Measurements from ENCODE around the gene TTC31.

TTC31 gene

DNA sequence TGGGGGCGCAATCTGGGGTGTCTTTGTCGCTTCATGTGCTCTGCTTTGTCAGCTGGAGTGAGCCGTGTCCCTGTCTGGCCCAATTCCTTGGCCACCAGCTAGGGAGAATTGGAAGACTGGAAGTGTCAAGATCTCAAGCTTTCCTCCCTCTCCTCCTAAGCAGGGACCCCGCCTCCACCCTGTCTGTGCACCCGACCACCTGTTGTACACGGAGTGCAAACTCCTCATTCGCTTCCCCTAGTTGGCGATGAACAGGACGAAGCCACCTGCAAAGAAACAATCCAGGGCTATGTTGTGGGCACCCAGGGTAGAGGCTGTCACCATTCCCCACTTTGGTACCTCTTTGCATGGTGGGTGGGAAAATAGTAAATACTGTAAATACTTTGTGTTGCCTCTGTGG, 44.9 kb downstream of the TTC31 start:
- FAIRE-seq: no peak

DNA sequence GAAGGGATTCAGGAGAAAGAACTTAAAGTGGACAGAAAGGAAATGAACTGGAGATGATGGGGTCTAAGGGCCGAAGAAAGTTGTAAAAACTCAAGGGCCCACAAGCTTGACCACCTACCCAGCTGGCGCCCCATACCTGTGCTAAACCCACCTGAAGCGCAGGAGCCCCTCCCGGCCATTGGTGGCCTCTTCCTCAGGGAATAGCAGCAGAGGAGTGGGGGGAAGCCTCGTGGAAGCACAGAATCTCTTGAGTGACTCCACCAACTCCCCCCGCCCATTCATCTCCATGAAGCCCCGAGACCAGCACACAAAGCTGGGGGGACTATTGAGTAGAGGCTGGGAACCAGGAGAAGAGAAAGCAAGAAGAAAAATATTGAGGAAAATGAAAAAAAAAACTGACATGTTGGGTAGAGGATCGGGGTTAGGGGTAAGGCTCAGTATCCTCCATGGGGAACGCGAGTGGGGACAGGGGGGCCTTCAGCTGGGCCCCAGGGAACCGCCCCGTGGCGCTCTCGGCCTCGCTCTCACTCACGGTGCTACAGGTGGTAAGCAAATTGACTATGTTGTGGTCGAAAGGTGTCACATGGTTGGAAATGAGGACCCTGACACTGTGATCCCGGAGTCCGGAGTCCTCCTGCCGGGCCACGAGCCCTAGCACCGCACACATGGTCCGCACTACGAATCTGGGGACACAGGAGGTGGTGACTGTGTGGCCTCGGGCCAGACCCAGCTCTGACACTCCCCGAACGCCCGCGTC, 45.9 kb downstream of the TTC31 start:
- no peak for FAIRE-seq

DNA sequence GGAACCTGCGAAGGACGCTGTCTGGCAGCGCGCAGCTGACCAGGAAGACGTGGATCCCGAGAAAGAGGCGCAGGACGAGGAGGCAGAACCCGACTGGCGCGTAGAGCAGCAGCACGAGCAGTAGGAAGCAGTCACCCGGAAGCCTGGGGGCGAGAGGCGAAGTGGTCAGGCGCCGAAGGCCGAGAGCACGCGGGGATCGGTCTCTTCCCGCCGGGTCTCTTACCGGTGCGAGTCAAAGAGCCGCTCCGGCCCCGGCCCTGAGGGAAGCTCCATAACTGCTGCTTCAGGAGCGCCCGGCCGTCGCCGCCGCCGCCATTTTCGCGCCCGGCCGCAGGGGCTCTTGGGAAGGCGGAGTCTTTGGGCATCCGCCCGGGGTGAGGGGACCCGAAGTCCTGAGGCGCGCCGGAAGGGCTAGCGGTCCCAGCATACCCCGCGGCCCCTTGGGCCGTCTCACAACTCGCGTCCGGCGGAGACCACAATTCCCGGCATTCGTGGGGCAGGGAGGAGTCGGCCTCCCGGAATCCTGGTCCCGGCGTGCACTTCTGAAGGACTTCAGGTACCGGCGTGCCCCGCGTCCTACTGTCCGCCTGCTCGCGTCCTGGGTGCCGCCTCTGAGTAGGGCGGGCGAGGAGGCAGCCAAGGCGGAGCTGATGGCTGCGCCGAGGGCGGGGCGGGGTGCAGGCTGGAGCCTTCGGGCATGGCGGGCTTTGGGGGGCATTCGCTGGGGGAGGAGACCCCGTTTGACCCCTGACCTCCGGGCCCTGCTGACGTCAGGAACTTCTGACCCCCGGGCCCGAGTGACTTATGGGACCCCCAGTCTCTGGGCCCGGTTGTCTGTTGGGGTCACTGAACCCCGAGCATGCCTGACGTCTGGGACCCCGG, 46.7 kb downstream of the TTC31 start, which contains the start of the genes AUP1 and HTRA2:
Gene AUP1, minus strand, starts transcription at position 350 of the 882 bp plus-strand sequence. Its CDS starts 77 bp downstream, at position 273.
Gene HTRA2, plus strand, starts transcription at position 577 of the 882 bp plus-strand sequence. Its CDS starts 74 bp downstream, at position 651.
- FAIRE-seq: peak; percentile 94

DNA sequence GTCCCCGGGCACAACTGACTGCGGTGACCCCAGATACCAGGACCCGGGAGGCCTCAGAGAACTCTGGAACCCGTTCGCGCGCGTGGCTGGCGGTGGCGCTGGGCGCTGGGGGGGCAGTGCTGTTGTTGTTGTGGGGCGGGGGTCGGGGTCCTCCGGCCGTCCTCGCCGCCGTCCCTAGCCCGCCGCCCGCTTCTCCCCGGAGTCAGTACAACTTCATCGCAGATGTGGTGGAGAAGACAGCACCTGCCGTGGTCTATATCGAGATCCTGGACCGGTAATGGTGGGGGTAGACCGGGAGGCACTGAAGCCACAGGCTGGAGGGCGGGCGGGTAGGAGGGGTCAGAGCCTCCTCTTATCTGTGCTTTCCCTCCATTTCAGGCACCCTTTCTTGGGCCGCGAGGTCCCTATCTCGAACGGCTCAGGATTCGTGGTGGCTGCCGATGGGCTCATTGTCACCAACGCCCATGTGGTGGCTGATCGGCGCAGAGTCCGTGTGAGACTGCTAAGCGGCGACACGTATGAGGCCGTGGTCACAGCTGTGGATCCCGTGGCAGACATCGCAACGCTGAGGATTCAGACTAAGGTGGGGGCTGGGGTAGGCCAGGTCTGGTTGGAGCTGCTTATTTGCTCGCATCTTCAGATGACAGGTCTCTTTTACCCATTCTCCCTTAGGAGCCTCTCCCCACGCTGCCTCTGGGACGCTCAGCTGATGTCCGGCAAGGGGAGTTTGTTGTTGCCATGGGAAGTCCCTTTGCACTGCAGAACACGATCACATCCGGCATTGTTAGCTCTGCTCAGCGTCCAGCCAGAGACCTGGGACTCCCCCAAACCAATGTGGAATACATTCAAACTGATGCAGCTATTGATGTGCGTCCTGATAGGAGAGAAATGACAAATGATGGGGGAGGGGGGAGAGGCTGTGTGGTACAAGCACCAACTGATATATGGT, 47.6 kb downstream of the TTC31 start:
- FAIRE-seq: no peak

DNA sequence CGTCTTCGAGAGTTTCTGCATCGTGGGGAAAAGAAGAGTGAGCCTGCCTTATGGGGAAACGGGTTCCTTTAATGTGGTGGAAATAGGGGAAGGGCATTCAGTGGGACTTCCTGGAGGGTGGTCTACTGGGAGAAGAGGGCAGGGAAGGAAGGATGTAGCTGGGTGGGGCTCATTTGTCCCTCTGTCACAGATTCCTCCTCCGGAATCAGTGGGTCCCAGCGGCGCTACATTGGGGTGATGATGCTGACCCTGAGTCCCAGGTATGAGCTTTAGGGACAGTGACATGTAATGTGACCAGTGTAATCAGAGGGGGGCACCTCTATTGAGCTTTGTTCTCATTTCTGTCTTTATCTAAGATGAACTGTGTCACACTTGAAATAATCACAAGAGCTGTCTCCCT, 48.8 kb downstream of the TTC31 start:
- no peak for FAIRE-seq

DNA sequence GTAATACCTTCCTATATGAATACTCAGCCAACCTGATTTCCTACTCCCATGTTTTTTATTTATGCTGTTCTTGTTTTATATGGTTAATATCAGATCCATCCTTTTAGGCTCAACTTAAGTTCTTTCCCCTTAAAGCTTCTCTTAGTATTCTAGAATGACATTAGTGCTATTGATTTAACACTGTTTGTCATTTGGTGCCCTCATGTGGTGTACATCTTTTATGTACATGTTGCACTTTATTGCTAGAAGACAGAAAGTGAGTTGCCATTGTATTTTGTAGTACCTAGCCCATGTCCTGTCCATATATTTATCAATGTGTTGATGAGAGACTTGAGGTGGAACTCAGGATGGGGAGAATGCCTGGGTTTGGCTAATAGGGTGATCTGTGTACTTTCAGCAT, 49.3 kb downstream of the TTC31 start:
- FAIRE-seq: peak; percentile 56

DNA sequence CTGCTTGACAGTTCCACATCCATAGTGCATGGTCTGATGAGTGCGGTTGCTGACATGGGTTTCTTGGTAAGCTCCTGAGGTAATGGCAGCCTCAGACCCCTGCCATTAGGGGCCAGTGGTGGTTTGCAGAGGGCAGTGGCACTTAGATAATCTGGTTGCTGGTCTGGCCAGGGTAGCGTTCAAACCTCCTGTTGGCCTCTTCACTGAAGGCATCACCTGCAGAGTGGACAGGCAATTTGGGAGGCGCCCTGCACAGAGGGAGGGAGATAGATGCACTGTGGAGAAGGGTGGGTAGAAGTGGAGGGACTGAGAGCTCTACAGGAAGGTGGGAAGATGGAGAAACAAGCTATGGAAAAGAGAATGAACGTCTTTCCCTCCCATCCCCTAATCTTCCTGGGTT, 50.6 kb downstream of the TTC31 start:
- FAIRE-seq: no peak

DNA sequence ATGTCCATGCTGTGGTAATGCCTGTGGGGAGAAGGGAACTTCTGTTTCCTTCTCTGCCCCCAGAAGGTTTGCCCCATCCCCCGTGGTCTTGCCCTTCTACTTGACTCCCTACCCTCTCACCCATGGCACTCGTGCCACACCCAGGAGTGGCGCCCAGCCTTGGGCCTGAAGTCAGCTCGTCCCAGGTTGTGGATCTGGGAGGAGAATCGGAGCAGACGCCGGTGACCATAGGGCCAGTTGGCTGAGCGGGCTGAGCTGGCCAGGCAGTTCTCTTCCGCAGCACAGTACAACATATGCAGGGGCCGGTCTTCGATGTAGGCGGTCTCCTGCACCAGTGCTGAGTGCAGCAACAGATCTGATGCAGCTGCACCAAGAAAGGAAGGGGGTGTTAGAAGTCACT, 51.5 kb downstream of the TTC31 start:
- FAIRE-seq: no peak

DNA sequence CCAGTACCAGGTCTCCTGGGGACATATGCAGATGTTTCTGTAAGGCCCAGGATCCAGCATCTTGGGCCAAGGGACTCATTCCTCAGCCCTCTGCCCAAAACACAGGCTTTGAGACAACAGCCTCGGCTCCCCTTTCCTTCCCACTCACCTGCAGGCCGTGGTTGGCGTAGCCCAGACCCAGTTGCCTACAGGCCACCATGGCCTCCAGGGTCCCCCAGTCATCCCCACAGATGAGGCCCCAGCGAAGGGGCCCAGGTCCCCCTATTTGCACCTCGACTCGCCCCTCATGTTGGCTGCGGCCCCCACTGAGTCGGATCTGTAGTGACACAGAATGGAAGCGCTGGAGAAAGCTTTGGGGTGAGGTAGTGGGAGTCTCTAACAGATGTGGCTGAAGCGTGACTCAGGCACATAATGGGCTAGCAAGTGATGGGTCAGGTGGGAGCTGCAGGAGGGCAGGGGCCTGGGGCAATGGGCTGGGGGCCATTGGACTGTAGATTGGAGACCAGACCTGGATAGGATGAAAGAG, 52.6 kb downstream of the TTC31 start:
- no peak for FAIRE-seq

DNA sequence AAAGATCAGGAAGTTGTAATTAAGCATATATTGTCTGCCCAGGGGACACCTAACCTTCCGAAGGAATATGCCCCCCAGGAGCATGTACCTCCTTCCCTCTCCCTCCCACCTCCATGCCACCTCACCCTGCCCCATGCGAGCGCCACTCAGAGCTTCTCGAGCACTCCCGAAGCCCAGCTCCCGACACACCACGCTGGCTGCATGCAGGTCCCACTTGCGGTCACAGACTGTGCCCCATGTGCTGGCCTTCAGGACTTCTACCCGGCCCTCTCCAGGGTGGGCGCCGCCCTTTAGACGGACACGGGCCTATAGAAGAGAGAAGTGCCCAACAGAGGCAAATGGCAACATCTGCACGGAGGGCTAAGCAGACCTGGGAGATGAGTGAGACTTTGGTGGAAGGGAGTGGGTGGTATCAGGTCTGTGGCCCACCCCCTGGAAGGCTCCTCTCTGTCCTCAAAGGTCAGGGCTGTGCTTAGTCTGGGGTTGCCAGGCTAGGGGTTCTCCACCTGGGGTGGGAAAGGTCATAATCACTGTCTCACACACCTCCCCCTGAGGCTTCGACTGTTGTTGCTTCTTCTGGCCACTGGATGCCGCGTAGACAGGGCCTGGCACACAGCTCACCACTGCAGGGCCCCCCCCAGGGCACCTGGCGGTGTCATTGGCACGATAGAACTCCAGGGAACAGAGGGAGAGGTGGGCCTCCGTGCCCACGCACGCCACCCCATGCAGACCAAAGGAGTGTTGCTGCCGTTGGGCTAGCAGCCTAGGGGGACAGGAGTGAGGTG, 53.5 kb downstream of the TTC31 start:
- FAIRE-seq: no peak

DNA sequence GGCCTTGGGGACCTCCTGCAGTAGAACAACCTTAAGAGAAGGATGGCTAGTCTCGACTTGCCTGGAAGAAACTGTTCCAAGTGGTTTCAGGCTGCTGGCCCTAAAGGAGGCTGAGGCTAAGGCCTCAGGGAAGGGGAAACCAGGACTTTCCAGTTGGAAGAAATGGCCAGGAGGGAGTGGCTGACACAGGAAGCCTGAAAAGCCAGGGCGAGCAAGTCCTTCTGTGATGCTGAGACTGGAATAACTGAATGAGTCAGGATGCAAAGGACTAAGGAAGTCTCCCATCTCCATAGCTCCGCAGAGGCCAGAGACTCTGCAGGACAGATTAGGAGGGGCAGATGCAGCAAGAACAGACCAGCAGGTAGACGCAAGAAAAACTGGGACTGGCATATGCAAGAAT, 54.3 kb downstream of the TTC31 start:
- no peak for FAIRE-seq

DNA sequence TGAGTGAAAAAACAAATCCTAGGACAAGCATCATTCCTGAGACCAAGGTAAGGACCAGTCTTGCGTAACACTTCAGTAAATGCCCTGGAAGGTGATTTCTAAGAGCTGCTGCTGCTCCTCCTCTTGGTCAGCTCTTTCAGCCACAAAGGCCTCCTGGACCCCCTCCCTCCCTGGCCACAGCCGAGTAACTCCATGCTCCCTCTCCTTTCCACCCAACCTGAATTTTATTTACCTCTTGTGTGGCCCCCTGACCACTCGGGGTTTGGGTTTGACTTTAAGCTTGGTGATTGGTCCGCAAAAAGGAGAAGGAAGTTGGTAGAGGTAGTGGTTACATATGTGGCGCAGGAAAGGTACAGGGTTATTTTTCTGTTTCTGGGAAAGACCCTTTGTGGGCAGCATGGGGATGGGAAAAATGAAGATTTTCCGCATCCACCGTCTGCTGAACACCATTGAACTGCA, 56.0 kb downstream of the TTC31 start:
- no peak for FAIRE-seq

DNA sequence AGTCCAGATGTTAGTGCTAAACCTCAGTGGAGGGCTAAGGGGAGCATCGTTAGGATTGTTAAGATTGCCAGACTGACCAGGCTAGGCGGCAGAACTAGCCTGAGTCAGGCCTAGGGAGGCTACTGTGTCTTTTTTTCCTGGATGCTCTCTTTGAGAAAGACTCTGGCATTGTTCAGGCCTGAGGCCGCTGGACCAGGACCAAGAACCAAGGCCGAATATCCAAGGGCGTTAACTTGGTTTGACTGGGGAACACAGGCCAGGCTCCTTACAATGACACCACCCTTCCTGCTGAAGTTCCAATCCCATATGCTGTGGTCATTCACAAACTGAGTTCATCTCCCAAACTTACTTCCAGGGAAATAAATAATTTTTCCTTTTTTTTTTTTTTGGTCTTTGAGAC, 57.4 kb downstream of the TTC31 start:
- FAIRE-seq: no peak

DNA sequence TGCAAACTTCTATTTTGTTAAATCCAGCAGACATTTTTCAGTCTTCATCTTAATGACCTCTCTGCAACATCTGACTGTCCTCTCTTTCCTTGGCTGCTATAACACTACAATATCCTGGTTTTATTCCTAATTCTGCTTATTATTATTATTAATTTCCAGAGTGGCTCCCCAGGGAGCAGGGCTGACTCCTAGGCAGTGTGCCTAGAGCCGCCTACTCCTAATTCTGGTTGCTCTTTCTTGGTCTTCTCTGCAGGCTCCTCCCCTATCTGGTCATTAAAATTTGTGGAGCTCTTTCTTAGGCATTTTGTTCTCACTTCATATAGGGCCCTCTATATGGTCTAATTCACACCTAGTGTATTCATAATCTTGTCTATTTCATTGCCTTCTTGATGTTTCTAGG, 60.1 kb downstream of the TTC31 start:
- no peak for FAIRE-seq
